ENCODE results near the gene MSGN1.

DNA sequence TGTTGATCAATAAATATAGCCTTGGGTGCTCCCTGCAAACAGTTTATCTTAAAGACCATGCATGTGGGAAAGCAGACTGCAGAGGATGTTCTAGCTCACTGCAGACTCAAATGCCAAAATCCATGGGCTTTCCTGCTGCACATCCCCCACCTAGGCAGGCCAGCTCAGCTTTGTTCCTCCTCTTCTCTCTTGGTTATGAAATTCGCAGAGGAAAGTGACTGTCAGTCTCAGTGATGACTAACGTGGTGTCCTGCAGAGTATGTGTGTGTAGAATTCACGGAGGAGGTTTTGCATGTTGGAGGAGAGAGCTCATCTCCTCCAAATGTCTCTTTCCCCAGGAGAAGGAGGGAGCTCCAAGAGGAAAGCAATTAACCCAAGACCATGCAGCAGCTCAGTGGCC, 40.8 kb downstream of the MSGN1 start:
- TF ChIP-seq EZH2 (IDR thresholded peaks at IDR 0.05; ENCODE audit: low read depth) = no peak
- TF ChIP-seq, protein P1, sequence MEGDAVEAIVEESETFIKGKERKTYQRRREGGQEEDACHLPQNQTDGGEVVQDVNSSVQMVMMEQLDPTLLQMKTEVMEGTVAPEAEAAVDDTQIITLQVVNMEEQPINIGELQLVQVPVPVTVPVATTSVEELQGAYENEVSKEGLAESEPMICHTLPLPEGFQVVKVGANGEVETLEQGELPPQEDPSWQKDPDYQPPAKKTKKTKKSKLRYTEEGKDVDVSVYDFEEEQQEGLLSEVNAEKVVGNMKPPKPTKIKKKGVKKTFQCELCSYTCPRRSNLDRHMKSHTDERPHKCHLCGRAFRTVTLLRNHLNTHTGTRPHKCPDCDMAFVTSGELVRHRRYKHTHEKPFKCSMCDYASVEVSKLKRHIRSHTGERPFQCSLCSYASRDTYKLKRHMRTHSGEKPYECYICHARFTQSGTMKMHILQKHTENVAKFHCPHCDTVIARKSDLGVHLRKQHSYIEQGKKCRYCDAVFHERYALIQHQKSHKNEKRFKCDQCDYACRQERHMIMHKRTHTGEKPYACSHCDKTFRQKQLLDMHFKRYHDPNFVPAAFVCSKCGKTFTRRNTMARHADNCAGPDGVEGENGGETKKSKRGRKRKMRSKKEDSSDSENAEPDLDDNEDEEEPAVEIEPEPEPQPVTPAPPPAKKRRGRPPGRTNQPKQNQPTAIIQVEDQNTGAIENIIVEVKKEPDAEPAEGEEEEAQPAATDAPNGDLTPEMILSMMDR (conservative IDR thresholded peaks at IDR 0.05) = no peak

Measured in PC-9 (cell line).